Inferior parietal cortex (tissue), 1 donor: ENCODE measurements around the gene ETDC.
"Not testable (repeated sequence)": the region's sequence is repeated elsewhere in the genome, so short reads cannot be mapped to it uniquely, and the experiment has no call there.

Experiments used
- DNase-seq: peaks from one replicate; pipeline ENCODE4 v3.0.0-alpha.2; 2016; ENCODE audit errors: extremely low spot score

Gene ETDC

GRCh38 chrX:135309430-135309923 is at the start of gene ETDC:
Gene ETDC, plus strand, starts transcription at chrX:135309480. Its CDS starts 0 bp downstream, at chrX:135309480.
- no peak for DNase-seq

GRCh38 chrX:135260976-135261375 is 48.3 kb upstream of the ETDC start:
- not testable (repeated sequence) for DNase-seq

DNA sequence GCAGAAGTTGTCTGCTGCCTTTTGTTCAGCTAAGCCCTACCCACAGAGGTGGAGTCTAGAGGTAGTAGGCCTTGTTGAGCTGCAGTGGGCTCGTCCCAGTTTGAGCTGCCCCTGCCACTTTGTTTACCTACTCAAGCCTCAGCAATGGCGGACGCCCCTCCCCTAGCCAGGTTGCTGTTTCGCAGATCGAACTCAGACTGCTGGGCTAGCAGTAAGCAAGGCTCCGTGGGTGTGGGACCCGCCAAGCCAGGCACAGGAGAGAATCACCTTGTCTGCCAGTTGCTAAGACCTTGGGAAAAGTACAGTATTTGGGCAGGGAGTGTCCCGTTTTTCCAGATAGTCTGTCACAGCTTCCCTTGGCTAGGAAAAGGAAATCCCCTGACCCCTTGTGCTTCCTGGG is 45.9 kb upstream of the ETDC start:
- DNase-seq, result not testable (repeated sequence)

GRCh38 chrX:135264206-135264605 is 45.1 kb upstream of the ETDC start:
- no peak for DNase-seq

GRCh38 chrX:135273162-135273561 is 36.1 kb upstream of the ETDC start:
- no peak for DNase-seq

GRCh38 chrX:135275973-135276372 is 33.3 kb upstream of the ETDC start:
- no peak for DNase-seq

DNA sequence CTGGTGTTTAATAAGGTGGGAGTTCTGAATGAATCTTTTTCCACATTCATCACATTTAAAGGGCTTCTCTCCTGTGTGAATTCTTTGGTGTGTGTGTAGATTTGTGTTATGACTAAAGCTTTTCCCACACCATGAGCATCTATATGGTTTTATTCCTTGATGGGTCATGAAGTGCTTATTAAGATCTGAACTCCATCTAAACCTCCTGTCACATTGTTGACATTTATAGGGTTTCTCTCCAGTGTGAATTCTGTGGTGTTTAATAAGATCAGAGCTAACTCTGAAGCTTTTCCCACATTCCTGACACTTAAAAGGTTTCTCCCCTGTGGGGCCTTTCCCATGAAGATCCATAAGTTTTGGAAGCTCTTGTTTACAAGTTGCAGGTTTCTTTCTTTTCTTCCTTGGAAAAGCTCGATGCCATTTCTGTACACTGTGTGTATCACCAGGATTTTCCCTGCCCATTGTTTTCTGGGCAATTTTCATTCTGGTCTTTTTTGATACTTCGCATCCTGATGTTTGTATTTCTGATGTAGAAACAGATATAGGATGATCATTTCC is 21.9 kb upstream of the ETDC start:
- no peak for DNase-seq

DNA sequence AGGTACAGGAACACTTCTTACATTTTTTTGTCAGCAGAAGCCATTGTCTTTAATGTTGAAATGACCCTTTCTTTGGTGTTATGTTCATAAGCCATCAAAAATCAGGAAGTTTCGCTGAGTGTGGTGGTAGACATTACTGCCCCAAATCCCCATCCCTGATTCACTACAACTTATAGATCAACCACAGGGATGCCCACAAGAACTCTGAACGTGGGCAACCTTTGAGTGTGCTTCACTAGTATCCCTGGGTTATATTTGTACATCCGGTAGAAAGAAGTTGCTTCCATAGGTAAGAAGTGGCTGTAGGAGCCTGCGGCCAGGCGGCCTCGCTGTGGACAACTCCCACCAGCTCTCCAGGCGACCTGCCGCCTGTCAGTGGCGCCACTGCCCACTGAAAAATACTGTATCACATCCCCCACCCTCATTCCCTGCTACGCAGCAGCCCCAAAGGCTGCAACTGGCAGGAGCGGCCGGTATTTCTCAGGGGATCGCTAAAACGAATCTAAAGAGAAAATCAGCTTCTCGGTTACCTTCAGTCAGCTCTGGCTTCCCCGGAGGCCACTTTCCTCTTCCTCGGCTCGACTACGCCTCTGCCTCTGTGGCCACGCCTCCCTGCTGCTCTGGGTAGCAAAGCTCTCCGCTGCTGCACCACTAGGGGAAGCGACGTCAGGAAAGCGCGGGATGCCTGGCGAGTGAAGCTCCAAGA is 13.9 kb upstream of the ETDC start:
- peak; percentile 36 for DNase-seq

DNA sequence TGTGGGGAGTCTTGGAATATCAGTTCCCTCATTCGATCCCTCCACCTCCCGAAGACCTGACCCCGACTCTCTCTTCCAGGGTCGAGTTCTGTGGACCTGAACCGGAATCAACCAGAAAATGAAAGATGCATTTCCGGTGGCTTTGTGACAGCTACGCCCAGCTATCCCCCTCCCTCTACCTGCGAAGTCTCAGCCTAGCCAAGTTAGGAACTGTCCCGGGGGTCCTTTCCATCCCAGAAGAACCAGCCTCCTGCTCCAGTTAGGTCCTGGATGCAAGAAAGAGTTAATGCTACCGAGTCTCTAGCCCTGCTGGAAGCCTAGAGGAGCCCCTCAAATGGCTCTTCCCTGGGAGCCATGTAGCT is 13.4 kb upstream of the ETDC start:
- no peak for DNase-seq

GRCh38 chrX:135302269-135302873 is 6.9 kb upstream of the ETDC start:
- no peak for DNase-seq

DNA sequence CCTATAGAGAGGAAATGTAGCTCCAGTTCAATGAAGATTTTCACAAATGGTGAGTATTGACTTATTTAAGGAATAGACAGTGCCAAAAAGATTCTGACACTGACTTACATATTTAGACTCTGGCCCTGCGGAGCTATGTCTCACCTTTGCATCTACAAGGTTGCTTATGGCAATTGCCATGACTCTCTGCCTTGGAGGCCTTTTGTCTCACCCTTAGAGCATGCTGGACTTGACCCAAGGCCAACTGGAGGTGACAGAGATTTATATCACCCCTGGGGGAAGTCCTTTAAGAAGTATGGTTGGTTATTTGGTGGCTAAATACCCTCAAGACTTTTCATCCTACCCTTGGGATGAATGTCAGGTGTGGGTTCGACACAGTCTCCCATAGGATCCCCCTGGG is 4.5 kb upstream of the ETDC start:
- DNase-seq, result no peak

DNA sequence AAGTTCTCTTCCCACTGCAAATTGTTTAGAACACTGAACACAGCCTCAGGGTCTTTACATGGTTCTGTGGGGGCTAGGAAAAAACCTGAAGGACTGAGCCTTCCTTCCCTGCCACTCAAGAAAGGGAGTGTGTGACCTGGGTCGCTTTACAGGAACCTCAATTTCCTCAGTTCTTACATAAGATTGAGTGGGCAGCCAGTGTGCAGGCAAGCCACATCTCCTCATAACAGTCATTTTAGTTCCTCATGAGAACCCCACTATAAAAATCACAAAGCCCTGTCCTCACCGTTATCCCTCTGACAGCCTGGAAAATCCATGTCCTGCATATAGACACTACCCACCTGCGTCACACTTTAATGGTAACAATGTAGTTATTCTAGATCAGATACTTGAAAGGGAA is 2.1 kb upstream of the ETDC start:
- no peak for DNase-seq

DNA sequence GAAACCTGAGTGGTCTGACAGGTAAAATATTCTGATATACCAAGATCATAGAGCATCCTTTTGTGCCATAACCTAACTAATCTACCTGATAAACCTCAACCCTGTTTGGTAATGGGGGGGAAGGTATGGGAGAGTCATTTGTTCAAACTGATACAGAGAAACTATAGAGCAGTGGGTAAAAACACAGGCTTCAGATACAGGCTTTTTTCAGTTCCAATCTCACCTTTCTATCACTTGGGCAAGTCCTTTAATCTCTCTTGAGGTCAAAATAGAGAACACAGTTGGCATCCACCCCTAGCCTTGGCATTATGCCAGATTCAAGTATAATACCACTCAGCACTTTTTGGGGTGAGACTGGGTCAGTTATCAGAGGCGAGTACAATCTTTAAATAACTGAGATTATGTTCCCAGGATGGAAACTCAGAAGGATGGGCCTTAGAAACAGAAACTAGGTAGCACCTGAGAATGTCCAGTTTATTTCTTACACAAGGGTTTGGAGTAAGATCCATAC is 880 bp upstream of the ETDC start:
- DNase-seq, result no peak

GRCh38 chrX:135315864-135316263 is 6.6 kb downstream of the ETDC start:
- no peak for DNase-seq

DNA sequence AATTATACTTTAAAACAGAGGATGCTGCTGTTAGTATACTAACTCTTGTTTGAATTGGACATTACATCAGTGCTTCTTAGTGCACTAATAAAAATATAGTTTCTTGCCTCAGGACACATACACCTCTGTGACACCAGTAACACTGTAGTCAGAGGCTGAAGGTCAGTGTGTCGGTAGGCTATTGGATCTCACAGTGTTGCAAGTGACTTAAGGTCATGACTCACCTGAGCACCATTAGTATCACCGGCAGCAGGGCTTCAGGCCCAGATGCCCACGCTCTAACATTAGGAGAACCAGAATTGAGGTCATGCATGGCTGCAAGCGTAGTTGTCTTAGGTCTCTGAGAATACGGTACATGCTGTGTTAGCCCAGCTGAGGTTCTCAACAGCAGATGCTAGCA is 15.2 kb downstream of the ETDC start:
- DNase-seq, result no peak

DNA sequence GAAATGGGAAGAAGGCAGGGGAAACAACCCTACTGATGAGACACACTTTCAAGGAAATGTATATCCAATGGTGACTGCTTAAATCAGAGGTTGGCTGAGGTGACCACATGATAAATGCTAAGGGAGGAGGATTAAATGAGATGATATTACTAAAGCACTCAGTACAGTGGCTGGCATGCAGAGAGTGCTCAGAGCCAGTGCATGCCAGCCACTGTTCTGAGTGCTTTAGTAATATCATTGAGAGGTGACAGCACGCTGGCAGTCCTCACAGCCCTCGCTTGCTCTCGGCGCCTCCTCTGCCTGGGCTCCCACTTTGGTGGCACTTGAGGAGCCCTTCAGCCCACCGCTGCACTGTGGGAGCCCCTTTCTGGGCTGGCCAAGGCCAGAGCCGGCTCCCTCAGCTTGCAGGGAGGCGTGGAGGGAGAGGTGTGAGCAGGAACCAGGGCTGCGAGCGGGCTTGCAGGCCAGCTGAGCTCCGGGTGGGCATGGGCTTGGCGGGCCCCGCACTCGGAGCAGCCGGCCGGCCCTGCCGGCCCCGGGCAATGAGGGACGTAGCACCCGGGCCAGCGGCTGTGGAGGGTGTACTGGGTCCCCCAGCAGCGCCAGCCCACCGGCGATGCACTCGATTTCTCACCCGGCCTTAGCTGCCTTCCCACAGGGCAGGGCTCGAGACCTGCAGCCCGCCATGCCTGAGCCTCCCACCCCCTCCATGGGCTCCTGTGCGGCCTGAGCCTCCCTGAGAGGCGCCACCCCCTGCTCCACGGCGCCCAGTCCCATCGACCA is 15.9 kb downstream of the ETDC start:
- DNase-seq, result not testable (repeated sequence)

- DNase-seq, result no peak
These were observed 18.0 kb downstream of the ETDC start for GRCh38 chrX:135327299-135327698.

GRCh38 chrX:135328421-135329005 is 19.2 kb downstream of the ETDC start:
- no peak for DNase-seq

DNA sequence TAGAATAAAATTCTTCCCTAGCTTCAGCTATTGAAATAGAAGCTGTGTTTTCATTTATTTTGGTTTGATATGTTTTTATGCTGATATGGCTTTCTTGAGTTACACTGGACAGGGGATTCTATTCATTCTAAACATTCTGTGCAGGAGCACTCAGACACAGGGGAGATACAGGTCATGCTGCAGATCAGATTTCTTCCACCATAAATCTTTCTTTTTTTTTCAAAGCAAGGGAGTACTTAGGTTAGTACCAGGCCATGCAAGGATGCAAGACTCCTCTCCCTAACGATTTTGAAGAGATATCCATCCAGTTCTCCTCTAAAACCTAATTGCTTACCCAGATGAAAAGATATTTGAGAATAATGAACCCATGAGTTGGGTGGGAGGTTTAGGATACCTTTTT is 21.4 kb downstream of the ETDC start:
- DNase-seq, result no peak

DNA sequence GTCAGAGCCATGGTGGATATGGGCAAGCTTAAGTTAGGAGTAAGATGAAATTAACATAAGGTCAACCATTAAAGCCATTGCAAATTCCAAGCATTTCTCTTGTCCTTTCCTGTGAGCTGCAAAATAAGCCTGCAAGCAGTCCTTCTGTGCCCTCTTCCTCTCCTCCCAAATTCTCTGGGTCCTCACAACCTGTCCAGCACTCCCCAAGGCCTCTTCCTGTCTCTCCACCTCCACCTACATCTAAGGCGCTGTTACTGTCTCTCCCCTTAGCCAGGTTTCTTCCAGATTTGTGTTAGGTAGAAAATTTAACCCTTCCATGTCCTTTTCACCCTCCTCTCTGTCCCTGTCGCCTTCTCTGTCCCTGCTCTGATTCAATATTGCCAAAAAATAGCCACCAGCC is 22.2 kb downstream of the ETDC start:
- DNase-seq, result no peak

DNA sequence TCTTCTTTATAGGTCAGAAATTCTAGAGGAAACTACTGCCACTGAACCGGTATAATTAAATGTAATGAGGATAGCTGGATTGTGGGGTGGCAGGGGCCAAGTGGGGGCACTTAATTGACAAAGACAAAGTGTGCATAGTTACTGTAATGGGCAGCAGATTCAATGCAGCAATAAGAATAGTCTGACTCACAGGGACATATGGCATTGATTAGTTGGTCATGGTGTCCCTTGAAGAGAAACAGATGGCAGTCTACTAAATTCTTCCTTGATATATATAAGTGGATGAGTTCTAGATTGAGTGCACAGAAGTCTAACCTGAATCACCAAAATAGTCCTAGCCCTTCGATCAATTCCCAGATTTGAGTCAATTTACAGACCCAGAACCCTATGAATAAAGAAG is 31.6 kb downstream of the ETDC start:
- no peak for DNase-seq

DNA sequence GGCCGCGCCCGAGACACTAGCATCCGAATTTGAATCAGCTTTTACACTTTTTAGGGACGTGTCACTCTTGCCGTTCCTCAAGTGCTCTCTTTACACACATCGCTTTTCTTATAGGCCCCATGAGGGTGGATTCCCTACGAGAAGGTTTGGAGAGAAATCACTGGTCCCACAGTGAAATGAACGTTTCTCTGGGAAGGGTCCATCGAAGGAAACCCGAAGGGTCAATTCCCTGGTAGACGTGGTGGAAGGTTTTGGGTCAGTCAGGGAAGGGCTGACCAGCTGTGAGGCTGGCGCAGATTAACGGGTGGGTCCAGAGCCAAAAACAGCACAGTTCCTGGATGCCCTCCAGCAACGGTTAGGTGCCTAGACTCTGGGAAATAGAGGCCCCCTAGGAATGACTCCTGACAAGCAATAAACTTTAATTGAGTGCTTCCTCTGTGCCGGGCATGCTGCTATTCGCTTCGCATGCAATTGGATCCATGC is 35.9 kb downstream of the ETDC start:
- DNase-seq, result peak; percentile 8
